ENCODE results near the gene OPALIN. TPM values are rescaled to one million over a fixed set of nuclear protein-coding genes. Genes with fewer than 3 reads are reported as not detected.

OPALIN gene
- total and polyA plus RNA-seq, 5 donors, result not detected

GRCh38 chr10:96357038-96357620 lies 1.7 kb downstream of the OPALIN start:
- no peaks in the 10 kb centered on the region for H3K9me3 ChIP-seq (ENCODE audit: control insufficient read depth, low read length)
- DNase-seq, result no peak
- 62% methylated on average over 8 of the region's 8 CpGs for WGBS
- intact Hi-C loops (cut with DNase I), result no loop called here
- H3K27me3 ChIP-seq (ENCODE audit: control insufficient read depth, insufficient read depth), result no peaks in the 10 kb centered on the region
- no peaks in the 10 kb centered on the region for H3K4me1 ChIP-seq (ENCODE audit: control insufficient read depth, insufficient read depth, low read length)
- ATAC-seq, result no peak
- H3K4me3 ChIP-seq (ENCODE audit: low read length), result no peak overlapping the region
- H3K27ac ChIP-seq (ENCODE audit: low read length), result no peak overlapping the region

GRCh38 chr10:96352582-96352981 lies 6.2 kb downstream of the OPALIN start:
- H3K27me3 ChIP-seq (ENCODE audit: control insufficient read depth, insufficient read depth), result no peaks in the 10 kb centered on the region
- ATAC-seq (no peak), DNase-seq (no peak)
- H3K4me3 ChIP-seq (ENCODE audit: low read length), result no peak overlapping the region
- no peak overlapping the region for H3K27ac ChIP-seq (ENCODE audit: low read length)
- intact Hi-C loops (cut with DNase I), result no loop called here
- no peaks in the 10 kb centered on the region for H3K9me3 ChIP-seq (ENCODE audit: control insufficient read depth, low read length)
- WGBS, result 70% methylated on average over 4 of the region's 4 CpGs
- no peaks in the 10 kb centered on the region for H3K4me1 ChIP-seq (ENCODE audit: control insufficient read depth, insufficient read depth, low read length)

- ATAC-seq (no peak), DNase-seq (no peak)
- H3K27ac ChIP-seq (ENCODE audit: low read length), result no peak overlapping the region
- intact Hi-C loops (cut with DNase I), result no loop called here
- no peaks in the 10 kb centered on the region for H3K27me3 ChIP-seq (ENCODE audit: control insufficient read depth, insufficient read depth)
- no peak overlapping the region for H3K4me3 ChIP-seq (ENCODE audit: low read length)
- H3K9me3 ChIP-seq (ENCODE audit: control insufficient read depth, low read length), result no peaks in the 10 kb centered on the region
- H3K4me1 ChIP-seq (ENCODE audit: control insufficient read depth, insufficient read depth, low read length), result no peaks in the 10 kb centered on the region
Measured at GRCh38 chr10:96352027-96352426, 6.8 kb downstream of the OPALIN start.

DNA sequence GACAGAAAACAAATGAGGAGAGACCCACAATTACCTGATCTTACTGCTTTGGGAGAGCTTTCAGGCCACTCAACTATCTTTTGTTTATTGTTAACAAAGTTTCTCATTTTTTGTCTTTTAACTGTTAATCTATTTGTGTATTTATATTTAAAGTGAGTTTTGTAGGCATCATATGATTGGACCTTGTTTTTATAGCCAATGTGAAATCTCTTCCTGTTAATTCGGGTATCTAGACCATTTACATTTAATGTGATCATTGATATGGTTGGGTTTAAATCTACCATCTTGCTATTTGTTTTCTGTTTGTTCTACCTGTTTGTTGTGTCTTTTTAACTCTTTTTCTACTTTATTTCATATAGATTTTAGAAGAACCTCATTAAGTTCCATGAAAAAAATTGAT lies 12.5 kb downstream of the OPALIN start:
- H3K27me3 ChIP-seq (ENCODE audit: control insufficient read depth, insufficient read depth), result no peaks in the 10 kb centered on the region
- ATAC-seq, result no peak
- H3K4me1 ChIP-seq (ENCODE audit: control insufficient read depth, insufficient read depth, low read length), result no peaks in the 10 kb centered on the region
- H3K27ac ChIP-seq (ENCODE audit: low read length), result no peak overlapping the region
- 87% methylated on average over 1 of the region's 1 CpG for WGBS
- intact Hi-C loops (cut with DNase I), result no loop called here
- H3K4me3 ChIP-seq (ENCODE audit: low read length), result no peak overlapping the region
- DNase-seq, result no peak
- peaks cover 2% of the 10 kb centered on the region for H3K9me3 ChIP-seq (ENCODE audit: control insufficient read depth, low read length)

GRCh38 chr10:96345222-96345621 lies 13.6 kb downstream of the OPALIN start:
- Histone ChIP-seq H3K9me3 (ENCODE audit: control insufficient read depth, low read length) (peaks cover 2% of the 10 kb centered on the region), H3K27me3 (ENCODE audit: control insufficient read depth, insufficient read depth) (no peaks in the 10 kb centered on the region), H3K4me1 (ENCODE audit: control insufficient read depth, insufficient read depth, low read length) (no peaks in the 10 kb centered on the region), H3K27ac (ENCODE audit: low read length) (no peak overlapping the region), H3K4me3 (ENCODE audit: low read length) (no peak overlapping the region)
- no peak for ATAC-seq
- WGBS, result 32% methylated on average over 2 of the region's 2 CpGs
- no peak for DNase-seq
- intact Hi-C loops (cut with DNase I), result no loop called here

GRCh38 chr10:96344178-96344577 lies 14.6 kb downstream of the OPALIN start:
- H3K4me3 ChIP-seq (ENCODE audit: low read length), result no peak overlapping the region
- ATAC-seq (no peak), DNase-seq (no peak)
- H3K27ac ChIP-seq (ENCODE audit: low read length), result no peak overlapping the region
- no peaks in the 10 kb centered on the region for H3K4me1 ChIP-seq (ENCODE audit: control insufficient read depth, insufficient read depth, low read length)
- WGBS, result 94% methylated on average over 4 of the region's 4 CpGs
- no peaks in the 10 kb centered on the region for H3K27me3 ChIP-seq (ENCODE audit: control insufficient read depth, insufficient read depth)
- H3K9me3 ChIP-seq (ENCODE audit: control insufficient read depth, low read length), result peaks cover 2% of the 10 kb centered on the region
- intact Hi-C loops (cut with DNase I), result no loop called here

DNA sequence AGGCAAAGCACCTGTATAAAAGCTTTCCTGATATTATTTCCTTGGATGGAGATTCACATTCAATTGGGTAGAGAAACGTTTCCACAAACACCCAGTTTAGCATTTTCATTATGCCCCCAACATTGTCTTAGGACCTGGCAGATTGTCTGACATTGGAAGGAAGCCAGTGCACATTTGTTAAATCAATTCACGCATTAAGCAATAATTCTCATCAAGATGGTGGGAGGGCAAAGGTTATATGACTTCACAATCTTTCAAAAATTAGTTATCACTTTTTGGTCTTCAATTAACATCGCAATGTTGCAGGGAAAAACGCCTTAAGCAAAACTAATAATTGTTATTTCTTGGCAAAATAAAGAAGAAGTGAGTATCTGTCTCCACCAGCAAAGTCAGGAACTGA lies 16.4 kb downstream of the OPALIN start:
- ATAC-seq (no peak), DNase-seq (no peak)
- H3K27me3 ChIP-seq (ENCODE audit: control insufficient read depth, insufficient read depth), result no peaks in the 10 kb centered on the region
- WGBS, result 76% methylated on average over 4 of the region's 4 CpGs
- H3K4me3 ChIP-seq (ENCODE audit: low read length), result no peak overlapping the region
- peaks cover 2% of the 10 kb centered on the region for H3K9me3 ChIP-seq (ENCODE audit: control insufficient read depth, low read length)
- no peaks in the 10 kb centered on the region for H3K4me1 ChIP-seq (ENCODE audit: control insufficient read depth, insufficient read depth, low read length)
- intact Hi-C loops (cut with DNase I), result no loop called here
- H3K27ac ChIP-seq (ENCODE audit: low read length), result no peak overlapping the region

GRCh38 chr10:96341219-96342182 lies 17.3 kb downstream of the OPALIN start:
- no peak for ATAC-seq
- no peak for DNase-seq
- 69% methylated on average over 5 of the region's 5 CpGs for WGBS
- intact Hi-C loops (cut with DNase I), result no loop called here
- H3K27me3 ChIP-seq (ENCODE audit: control insufficient read depth, insufficient read depth), result no peaks in the 10 kb centered on the region
- no peak overlapping the region for H3K4me3 ChIP-seq (ENCODE audit: low read length)
- H3K27ac ChIP-seq (ENCODE audit: low read length), result no peak overlapping the region
- no peaks in the 10 kb centered on the region for H3K4me1 ChIP-seq (ENCODE audit: control insufficient read depth, insufficient read depth, low read length)
- peaks cover 2% of the 10 kb centered on the region for H3K9me3 ChIP-seq (ENCODE audit: control insufficient read depth, low read length)

DNA sequence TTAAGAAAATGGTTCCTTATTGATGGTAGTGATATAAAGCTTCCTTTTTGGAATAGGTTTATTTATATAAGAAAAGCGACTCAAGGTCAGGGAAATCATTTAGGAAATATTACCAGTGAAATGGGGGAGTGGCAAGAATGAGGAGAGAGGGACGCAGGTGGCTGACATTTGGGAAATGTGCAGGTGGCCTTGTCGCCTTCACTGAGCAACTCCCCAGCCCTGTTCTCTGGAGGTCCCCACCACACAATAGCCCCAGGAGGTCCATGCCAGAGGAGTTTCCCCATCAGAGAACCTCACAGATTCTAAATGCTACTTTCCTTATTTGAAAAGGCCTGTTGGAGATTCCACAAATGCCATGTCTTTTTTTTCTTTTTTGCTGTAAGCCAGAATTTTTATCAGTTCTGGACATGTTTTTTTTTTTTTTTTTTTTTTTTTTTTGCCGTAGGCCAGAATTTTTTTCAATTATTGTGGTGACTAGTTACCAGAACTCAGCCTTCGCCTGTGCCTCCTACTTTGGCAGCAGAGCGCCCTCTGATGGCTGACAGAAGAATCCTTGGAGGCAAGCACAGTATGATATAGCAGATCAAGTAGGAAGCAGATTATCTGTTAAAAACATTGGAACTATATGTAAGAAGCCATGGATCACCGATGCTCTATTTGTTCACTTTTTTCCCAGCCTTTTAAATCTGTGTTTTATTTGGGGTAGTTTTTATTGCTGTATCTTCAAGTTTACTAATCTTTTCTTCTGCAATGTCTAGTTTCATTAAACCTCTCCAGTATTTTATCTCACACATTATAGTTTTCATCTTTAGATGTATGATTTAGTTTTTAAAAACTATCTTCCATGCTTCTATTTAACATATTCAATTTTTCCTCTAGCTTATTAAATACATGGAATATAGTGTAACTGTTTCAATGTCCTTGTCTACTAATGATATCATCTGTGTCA lies 18.6 kb downstream of the OPALIN start:
- Histone ChIP-seq H3K4me3 (ENCODE audit: low read length) (no peak overlapping the region), H3K27me3 (ENCODE audit: control insufficient read depth, insufficient read depth) (no peaks in the 10 kb centered on the region), H3K27ac (ENCODE audit: low read length) (no peak overlapping the region), H3K4me1 (ENCODE audit: control insufficient read depth, insufficient read depth, low read length) (no peaks in the 10 kb centered on the region), H3K9me3 (ENCODE audit: control insufficient read depth, low read length) (no peaks in the 10 kb centered on the region)
- ATAC-seq, result peak; percentile 73 to 78
- DNase-seq, result peak; percentile 39 to 76 (median 67)
- intact Hi-C loops (cut with DNase I), result no loop called here
- 38% methylated on average over 7 of the region's 7 CpGs for WGBS

DNA sequence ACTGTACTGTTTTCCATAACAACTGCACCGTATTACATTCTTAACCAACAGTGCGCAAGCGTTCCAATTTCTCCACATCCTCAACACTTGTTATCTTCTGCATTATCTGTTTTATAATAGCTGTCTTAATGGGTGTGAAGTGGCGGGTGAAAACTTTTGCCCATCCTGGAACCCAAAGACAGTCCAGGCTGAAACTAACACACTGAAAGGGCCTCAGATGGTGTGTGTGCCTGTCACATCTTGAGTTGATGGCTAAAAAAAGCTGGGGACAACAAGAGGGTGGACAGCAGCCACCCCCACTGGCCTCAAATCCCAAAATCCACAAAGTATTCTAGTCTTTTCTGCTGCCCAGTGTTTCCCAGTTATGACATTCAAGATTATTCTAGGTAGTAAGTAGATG lies 19.4 kb downstream of the OPALIN start:
- ATAC-seq (peak; percentile 50 to 81), DNase-seq (no peak)
- WGBS, result 70% methylated on average over 4 of the region's 4 CpGs
- Histone ChIP-seq H3K4me3 (ENCODE audit: low read length) (no peak overlapping the region), H3K4me1 (ENCODE audit: control insufficient read depth, insufficient read depth, low read length) (no peaks in the 10 kb centered on the region), H3K27ac (ENCODE audit: low read length) (no peak overlapping the region), H3K9me3 (ENCODE audit: control insufficient read depth, low read length) (no peaks in the 10 kb centered on the region), H3K27me3 (ENCODE audit: control insufficient read depth, insufficient read depth) (no peaks in the 10 kb centered on the region)
- intact Hi-C loops (cut with DNase I), result no loop called here
